ENCODE measurements around the gene L3MBTL4. TPM values are rescaled to one million over a fixed set of nuclear protein-coding genes. Genes with fewer than 3 reads are reported as not detected.

L3MBTL4 gene
- total and polyA plus RNA-seq, 9 of the 15 experiments (the other 6 are each of a cell fraction or from before 2014, with no cell fraction given): not detected

DNA sequence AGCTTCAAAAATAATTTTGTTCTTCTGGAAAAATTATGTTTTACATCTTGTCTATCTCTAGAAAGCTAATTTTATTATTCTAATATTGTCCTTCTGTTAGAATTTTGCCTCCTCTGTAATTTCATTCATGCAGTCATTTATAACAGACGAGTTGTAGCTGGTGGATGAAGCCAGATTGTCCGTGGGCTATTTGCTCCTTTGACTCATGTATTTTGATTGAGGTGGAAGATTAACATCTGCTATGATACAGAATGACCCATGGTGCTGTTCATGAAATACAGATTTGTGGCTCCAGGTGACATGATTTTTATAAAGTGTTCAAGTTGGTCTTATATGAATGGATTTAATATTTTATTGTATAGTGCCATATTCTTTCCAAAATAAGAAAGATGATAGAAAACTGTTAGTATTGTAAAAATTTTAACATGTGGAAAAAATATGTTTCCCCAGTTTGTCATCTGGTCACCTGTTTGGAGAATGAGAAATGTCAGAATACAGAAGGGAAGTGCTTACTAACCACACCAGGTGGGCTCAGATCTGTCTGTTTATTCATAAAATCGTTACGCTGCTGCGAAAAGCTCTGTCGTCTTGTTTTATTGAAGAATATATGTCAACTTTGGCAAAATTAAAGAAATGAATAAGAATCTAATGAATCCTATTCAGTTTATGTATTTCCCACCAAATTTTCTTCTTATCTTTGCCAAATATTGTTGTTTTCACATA lies 20.4 kb upstream of the L3MBTL4 start (continued):
- TF ChIP-seq, protein P1, sequence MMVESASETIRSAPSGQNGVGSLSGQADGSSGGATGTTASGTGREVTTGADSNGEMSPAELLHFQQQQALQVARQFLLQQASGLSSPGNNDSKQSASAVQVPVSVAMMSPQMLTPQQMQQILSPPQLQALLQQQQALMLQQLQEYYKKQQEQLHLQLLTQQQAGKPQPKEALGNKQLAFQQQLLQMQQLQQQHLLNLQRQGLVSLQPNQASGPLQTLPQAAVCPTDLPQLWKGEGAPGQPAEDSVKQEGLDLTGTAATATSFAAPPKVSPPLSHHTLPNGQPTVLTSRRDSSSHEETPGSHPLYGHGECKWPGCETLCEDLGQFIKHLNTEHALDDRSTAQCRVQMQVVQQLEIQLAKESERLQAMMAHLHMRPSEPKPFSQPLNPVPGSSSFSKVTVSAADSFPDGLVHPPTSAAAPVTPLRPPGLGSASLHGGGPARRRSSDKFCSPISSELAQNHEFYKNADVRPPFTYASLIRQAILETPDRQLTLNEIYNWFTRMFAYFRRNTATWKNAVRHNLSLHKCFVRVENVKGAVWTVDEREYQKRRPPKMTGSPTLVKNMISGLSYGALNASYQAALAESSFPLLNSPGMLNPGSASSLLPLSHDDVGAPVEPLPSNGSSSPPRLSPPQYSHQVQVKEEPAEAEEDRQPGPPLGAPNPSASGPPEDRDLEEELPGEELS (CRISPR knock-in tag; IDR thresholded peaks at IDR 0.05; ENCODE audit: borderline replicate concordance): no peak
- TF ChIP-seq SRSF1 (IDR thresholded peaks at IDR 0.05; ENCODE audit: low read depth, low read length): no peak
- TF ChIP-seq KHSRP (IDR thresholded peaks at IDR 0.05): no peak
- TF ChIP-seq ZC3H4 (CRISPR knock-in tag; IDR thresholded peaks at IDR 0.05; ENCODE audit: borderline replicate concordance): no peak
- TF ChIP-seq CHCHD3 (CRISPR knock-in tag; IDR thresholded peaks at IDR 0.05): no peak
- TF ChIP-seq GTF2E2 (tag; IDR thresholded peaks at IDR 0.05): no peak
- TF ChIP-seq, protein P2, sequence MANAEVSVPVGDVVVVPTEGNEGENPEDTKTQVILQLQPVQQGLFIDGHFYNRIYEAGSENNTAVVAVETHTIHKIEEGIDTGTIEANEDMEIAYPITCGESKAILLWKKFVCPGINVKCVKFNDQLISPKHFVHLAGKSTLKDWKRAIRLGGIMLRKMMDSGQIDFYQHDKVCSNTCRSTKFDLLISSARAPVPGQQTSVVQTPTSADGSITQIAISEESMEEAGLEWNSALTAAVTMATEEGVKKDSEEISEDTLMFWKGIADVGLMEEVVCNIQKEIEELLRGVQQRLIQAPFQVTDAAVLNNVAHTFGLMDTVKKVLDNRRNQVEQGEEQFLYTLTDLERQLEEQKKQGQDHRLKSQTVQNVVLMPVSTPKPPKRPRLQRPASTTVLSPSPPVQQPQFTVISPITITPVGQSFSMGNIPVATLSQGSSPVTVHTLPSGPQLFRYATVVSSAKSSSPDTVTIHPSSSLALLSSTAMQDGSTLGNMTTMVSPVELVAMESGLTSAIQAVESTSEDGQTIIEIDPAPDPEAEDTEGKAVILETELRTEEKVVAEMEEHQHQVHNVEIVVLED (CRISPR knock-in tag; IDR thresholded peaks at IDR 0.05): no peak
- TF ChIP-seq PHF8 (IDR thresholded peaks at IDR 0.05; ENCODE audit: borderline replicate concordance, low read length): no peak
- no peak for TF ChIP-seq LEF1 (IDR thresholded peaks at IDR 0.05)

Data from K562 (cell line).